GM20000 (cell line): ENCODE results near the gene ACBD6.

Experiments
- DNase-seq: peaks from one replicate; pipeline ENCODE4 v3.0.0; 2012; ENCODE audit warnings: low spot score
- TF ChIP-seq, protein P1 (sequence below): IDR thresholded peaks from 2 replicates; pipeline ENCODE4 v1.5.1; 2012; ENCODE audit warnings: mild to moderate bottlenecking, control low read depth; ENCODE audit errors: extremely low read depth, missing control alignments

ACBD6 gene

DNA sequence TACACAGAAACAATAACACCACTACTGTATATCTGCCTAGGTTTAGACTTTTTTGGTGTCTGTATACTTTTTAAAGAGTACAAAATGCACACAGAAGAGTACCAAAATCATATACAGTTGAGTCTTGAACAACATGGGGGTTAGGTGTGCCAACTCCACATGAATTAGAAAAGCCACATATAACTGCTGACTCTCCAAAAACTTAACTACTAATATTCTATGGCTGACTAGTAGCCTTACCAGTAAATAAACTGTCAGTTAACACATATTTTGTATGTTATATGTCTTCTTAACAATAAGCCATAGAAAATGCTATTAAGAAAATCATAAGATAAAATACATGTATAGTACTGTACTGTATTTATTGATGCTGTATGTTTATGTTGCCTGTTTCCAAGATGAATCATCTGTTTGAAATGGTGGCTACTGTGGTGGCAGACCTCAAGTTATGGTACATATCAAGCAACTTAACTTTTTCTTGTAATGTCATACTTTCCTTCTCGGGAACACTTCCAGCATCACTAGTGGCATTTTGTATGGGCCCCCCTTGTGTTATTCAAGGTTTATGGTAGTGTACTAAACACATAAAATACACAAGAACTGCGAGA, 201.1 kb downstream of the ACBD6 start:
- DNase-seq, result no peak
- TF ChIP-seq, protein P1, sequence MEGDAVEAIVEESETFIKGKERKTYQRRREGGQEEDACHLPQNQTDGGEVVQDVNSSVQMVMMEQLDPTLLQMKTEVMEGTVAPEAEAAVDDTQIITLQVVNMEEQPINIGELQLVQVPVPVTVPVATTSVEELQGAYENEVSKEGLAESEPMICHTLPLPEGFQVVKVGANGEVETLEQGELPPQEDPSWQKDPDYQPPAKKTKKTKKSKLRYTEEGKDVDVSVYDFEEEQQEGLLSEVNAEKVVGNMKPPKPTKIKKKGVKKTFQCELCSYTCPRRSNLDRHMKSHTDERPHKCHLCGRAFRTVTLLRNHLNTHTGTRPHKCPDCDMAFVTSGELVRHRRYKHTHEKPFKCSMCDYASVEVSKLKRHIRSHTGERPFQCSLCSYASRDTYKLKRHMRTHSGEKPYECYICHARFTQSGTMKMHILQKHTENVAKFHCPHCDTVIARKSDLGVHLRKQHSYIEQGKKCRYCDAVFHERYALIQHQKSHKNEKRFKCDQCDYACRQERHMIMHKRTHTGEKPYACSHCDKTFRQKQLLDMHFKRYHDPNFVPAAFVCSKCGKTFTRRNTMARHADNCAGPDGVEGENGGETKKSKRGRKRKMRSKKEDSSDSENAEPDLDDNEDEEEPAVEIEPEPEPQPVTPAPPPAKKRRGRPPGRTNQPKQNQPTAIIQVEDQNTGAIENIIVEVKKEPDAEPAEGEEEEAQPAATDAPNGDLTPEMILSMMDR, result no peak

DNA sequence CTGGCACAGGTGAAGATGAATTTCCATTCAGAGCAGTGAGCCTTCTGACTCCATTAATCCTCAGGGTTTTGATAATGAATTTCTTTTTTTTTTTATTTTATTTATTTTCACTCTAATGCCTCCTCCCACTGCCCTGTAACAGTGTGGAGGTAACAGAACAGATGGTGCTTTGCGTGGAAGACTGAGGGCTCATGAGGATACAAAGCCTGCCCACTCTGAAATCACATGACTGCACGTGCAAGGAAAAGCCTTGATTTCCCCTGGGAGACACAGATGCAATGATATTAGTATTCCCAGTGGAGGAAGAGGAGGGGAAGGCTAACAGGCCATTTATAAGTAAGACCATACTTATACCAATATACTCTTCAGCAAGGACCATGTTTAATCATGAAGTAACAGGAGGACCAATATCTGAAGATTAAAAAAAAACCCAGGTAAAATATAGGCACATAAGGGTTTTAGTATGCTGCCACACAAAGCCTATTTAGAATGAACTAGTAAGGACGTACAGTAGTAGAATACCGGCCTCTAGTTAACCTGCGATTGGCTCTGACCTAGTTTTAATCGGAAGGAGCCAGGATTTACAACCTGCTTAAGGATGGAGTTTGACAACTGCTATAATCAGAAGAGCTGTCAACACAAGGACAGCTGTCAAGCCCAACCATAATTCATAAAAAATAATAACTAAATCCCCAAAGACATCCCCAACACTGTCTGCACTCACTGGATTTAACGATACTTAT, 202.7 kb downstream of the ACBD6 start:
- no peak for DNase-seq
- TF ChIP-seq, protein P1, result no peak

DNA sequence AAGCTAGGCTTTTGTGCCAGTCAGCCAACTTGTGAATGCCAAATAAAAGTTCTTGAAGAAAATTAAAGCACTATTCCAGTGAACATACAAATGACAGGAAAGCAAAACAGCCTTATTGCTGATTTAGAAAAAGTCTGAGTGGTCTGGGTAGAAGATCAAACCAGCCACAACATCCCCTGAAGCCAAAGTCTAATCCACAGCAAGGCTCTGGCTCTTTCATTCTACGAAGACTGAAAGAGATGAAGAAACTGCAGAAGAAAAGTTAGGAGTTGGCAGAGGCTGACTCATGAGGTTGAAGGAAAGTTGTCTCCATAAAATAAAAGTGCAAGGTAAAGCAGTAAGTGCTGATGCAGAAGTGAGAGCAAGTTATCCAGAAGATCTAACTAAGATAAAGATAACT, 206.4 kb downstream of the ACBD6 start:
- no peak for DNase-seq
- TF ChIP-seq, protein P1, result no peak

DNA sequence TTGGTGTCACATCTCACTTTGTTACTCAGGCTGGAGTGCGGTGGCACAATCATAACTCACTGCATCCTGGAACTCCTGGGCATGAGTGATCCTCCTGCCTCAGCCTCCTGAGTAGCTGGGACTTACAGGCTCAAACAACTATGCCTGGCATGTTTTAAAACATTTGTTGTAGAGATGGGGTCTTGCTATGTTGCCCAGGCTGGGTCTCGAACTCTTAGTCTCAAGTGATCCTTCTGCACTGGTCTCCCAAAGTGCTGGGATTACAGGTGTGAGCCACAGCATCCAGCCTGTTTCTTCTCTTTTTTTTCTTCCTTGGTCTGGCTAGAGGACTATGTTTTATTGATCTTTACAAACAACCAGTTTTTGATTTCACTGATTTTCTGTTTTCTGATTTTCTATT, 207.7 kb downstream of the ACBD6 start:
- DNase-seq, result no peak
- TF ChIP-seq, protein P1, result no peak

DNA sequence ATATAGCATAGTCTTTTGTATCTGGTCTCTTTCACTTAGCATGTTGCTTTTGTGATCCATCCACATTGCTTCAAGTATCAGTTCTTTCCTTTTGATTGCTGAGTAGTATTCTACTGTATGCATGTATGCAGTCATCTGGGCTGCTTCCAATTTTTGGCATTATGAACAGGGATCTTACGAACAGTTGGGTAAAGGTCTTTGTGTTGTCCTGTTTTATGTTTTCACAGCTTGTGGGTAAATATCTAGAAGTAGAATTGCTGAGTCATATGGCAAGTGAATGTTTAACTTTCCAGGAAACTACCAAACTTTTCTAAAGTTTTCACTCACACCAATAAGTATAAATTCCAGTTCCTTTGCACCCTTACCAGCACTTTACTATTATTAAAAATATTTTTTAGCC, 211.4 kb downstream of the ACBD6 start:
- TF ChIP-seq, protein P1, result no peak
- DNase-seq, result no peak

DNA sequence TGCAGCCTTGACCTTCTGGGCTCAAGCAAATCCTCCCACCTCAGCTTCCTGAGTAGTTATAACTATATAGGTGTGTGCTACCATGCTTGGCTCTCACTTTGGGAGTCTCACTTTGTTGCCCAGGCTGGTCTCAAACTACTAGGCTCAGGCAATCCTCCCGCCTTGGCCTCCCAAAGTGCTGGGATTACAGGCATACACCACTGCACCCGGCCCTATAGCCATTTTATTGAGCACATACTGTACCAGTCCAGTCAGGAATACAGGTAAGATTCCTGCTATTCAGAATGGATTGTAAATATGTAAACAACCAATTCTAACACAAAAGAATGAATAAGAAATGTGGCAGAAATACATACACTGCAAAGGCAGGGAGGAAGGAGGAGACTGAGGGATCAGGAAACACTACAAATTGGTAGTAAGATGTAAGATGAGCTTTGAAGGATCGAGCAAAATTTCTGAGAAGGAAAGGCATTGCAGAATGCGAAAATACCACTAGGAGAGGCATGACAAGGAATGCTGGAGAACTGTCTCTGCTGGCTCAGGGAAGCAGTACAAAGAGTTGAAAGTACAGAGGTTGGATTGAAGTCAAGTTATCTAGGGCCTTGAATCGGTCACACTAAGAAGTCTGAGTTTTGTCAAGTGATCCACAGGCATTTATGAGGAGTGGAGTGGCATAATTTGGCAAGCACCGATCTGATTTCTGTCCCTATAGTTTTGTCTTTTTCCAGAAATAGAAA, 211.9 kb downstream of the ACBD6 start:
- TF ChIP-seq, protein P1, result no peak
- DNase-seq, result no peak

DNA sequence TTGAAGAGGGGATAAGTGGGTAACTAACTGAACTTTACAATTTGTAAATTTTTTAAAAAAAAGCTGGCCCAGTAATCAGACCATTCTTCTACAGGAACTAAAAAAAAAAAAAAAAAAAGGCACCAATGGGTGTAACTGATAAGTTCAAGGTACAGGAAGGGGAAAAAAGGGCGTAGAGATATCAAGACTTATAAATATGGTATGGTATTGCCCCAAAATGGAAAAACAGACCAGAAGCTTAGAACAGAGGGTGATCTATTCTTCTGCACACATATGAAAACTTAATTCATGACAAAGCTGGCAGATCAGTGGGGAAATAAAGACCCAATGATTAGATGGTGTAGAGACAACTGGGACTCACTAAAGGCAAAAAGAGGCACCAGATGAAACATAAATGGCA, 213.4 kb downstream of the ACBD6 start:
- TF ChIP-seq, protein P1, result no peak
- no peak for DNase-seq
